OCI-LY1 (cell line): Measurements from ENCODE around the gene SEPTIN3.

Experiments
- CTCF ChIP-seq: fragments of 200-600 bp; sonication (generic), shearing (Covaris generic); IDR thresholded peaks from 2 replicates; pipeline ENCODE4 v1.5.1; 2017; ENCODE audit warnings: mild to moderate bottlenecking, antibody characterized with exemption, low read length, moderate library complexity, mixed read lengths
- EZH2 ChIP-seq: fragments of 200-600 bp; sonication (generic), shearing (Covaris generic); IDR thresholded peaks from 2 replicates; pipeline ENCODE4 v1.8.0; 2017; ENCODE audit warnings: borderline replicate concordance, mixed run types, mild to moderate bottlenecking, antibody characterized with exemption, low read length, moderate library complexity, mixed read lengths

DNA sequence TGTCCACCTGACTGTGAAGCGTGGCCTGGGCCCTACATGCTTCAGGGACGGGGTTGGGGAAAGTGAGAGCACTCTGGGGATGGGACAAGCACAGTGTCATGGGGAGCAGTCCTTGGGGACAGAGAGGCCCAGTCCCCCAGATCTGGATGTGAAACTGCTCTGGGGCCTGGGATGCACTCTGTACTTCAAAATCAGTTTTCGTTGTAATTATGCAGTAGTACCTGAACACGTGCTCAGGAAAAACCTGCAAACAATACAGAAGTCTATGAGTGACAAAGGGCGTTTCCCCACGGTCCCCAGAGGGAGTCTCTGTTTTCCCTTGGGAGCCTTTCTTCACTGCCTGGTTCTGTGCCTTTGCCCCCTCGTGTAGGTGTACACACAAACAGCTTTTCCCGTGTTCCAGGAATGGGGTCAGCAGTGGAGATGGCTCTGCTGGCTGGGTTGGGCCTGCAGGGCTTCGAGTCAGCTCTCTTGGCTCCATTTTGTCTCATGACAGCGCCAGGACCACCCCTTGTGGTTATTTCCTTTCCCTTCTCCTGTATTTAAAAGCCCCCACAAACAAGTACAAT, 37.5 kb upstream of the SEPTIN3 start:
- 0 out of 2 replicates have a peak, but pooled peaks have one; percentile 7 for TF ChIP-seq CTCF
- TF ChIP-seq EZH2, result no peak
